ENCODE measurements around the gene NDRG4. TPM values are rescaled to one million over a fixed set of nuclear protein-coding genes. Genes with fewer than 3 reads are reported as not detected.

Gene NDRG4
- total RNA-seq, 2 donors from 2014 or later: 13.4 to 359 TPM

GRCh38 chr16:58501242-58502131 is 1.5 kb downstream of the NDRG4 start:
- no peaks in the 10 kb centered on the region for H3K9me3 ChIP-seq
- no peak overlapping the region for H3K27ac ChIP-seq
- intact Hi-C loops (cut with DNase I): no loop called here
- peak overlapping the region; percentile 13 to 27 for H3K4me3 ChIP-seq
- TF ChIP-seq POLR2AphosphoS5 (IDR thresholded peaks at IDR 0.05) (no peak), CTCF (IDR thresholded peaks at IDR 0.05) (no peak), POLR2A (IDR thresholded peaks at IDR 0.05) (no peak)
- no peaks in the 10 kb centered on the region for H3K36me3 ChIP-seq
- no peaks in the 10 kb centered on the region for H3K27me3 ChIP-seq (replicated peaks; ENCODE audit: insufficient read depth)
- H3K4me1 ChIP-seq (replicated peaks): no peaks in the 10 kb centered on the region
- 16% methylated on average over 25 of the region's 42 CpGs for WGBS
- DNase-seq (ENCODE audit: low spot score): no peak

- Histone ChIP-seq H3K27ac (no peak overlapping the region), H3K9me3 (no peaks in the 10 kb centered on the region), H3K27me3 (replicated peaks; ENCODE audit: insufficient read depth) (no peaks in the 10 kb centered on the region), H3K36me3 (no peaks in the 10 kb centered on the region), H3K4me1 (replicated peaks) (no peaks in the 10 kb centered on the region), H3K4me3 (no peak overlapping the region)
- intact Hi-C loops (cut with DNase I): no loop called here
- TF ChIP-seq CTCF (IDR thresholded peaks at IDR 0.05) (no peak), POLR2AphosphoS5 (IDR thresholded peaks at IDR 0.05) (no peak), POLR2A (IDR thresholded peaks at IDR 0.05) (no peak)
- WGBS: 84% methylated on average over 8 of the region's 8 CpGs
- DNase-seq (ENCODE audit: low spot score): no peak
These were observed 2.4 kb downstream of the NDRG4 start for GRCh38 chr16:58502217-58502921.

- Histone ChIP-seq H3K27me3 (replicated peaks; ENCODE audit: insufficient read depth) (no peaks in the 10 kb centered on the region), H3K36me3 (no peaks in the 10 kb centered on the region), H3K4me1 (replicated peaks) (no peaks in the 10 kb centered on the region), H3K9me3 (no peaks in the 10 kb centered on the region), H3K27ac (no peak overlapping the region), H3K4me3 (no peak overlapping the region)
- intact Hi-C loops (cut with DNase I): no loop called here
- no peak for TF ChIP-seq POLR2AphosphoS5 (IDR thresholded peaks at IDR 0.05)
- TF ChIP-seq POLR2A (IDR thresholded peaks at IDR 0.05): no peak
- TF ChIP-seq CTCF (IDR thresholded peaks at IDR 0.05): no peak
- 95% methylated on average over 14 of the region's 14 CpGs for WGBS
- DNase-seq (ENCODE audit: low spot score): no peak
These were observed 3.4 kb downstream of the NDRG4 start for GRCh38 chr16:58503166-58503862.

GRCh38 chr16:58503863-58504688 is 4.1 kb downstream of the NDRG4 start:
- TF ChIP-seq CTCF (IDR thresholded peaks at IDR 0.05) (no peak), POLR2AphosphoS5 (IDR thresholded peaks at IDR 0.05) (no peak), POLR2A (IDR thresholded peaks at IDR 0.05) (no peak)
- H3K27ac ChIP-seq: no peak overlapping the region
- H3K4me3 ChIP-seq: no peak overlapping the region
- no peaks in the 10 kb centered on the region for H3K9me3 ChIP-seq
- WGBS: 94% methylated on average over 21 of the region's 21 CpGs
- no peaks in the 10 kb centered on the region for H3K27me3 ChIP-seq (replicated peaks; ENCODE audit: insufficient read depth)
- DNase-seq (ENCODE audit: low spot score): no peak
- no peaks in the 10 kb centered on the region for H3K4me1 ChIP-seq (replicated peaks)
- H3K36me3 ChIP-seq: no peaks in the 10 kb centered on the region
- intact Hi-C loops (cut with DNase I): no loop called here

Data from prostate gland (tissue), 2 donors.